ENCODE measurements around the gene AQP5. TPM values are rescaled to one million over a fixed set of nuclear protein-coding genes. Genes with fewer than 3 reads are reported as not detected.
A peak's percentile ranks its signal among the peaks of the same experiment; 100 is the strongest.

AQP5 gene
- total RNA-seq, 4 donors from 2014 or later, result not detected

DNA sequence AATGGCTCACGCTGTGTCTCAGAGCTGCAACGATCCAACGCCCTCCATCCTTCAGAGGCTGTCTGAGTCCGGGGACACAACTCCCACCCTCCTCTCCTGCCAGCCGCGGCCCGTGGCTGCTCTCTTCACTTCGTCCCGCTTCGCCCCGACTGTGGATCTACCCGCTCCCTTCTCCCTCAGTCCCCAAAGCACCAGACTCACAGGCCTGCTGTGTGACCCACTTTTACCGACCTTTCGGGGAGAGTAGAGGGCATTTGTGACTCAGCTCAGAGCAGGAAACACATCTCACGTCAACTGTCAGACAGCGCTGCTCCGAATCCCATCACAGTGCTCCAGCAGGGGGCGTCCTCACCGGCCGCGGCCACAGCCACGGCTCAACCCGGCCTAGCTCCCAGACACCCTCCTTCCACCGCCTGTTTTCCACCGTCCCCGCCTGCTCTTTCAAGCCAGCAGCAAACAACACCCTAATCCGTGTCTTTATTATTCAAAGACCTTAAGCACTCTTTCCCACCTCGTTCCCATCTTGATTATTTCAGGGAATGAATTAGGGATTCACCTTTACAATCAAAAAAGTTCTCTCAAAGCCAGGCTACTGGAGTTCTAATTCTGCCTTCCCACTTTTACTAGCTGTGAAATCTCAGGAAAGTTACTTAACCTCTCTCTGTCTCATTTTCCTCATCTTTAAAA lies 16.1 kb upstream of the AQP5 start:
- peak; percentile 97 for ATAC-seq (ENCODE audit: low FRiP score)
- TF ChIP-seq, protein P1, sequence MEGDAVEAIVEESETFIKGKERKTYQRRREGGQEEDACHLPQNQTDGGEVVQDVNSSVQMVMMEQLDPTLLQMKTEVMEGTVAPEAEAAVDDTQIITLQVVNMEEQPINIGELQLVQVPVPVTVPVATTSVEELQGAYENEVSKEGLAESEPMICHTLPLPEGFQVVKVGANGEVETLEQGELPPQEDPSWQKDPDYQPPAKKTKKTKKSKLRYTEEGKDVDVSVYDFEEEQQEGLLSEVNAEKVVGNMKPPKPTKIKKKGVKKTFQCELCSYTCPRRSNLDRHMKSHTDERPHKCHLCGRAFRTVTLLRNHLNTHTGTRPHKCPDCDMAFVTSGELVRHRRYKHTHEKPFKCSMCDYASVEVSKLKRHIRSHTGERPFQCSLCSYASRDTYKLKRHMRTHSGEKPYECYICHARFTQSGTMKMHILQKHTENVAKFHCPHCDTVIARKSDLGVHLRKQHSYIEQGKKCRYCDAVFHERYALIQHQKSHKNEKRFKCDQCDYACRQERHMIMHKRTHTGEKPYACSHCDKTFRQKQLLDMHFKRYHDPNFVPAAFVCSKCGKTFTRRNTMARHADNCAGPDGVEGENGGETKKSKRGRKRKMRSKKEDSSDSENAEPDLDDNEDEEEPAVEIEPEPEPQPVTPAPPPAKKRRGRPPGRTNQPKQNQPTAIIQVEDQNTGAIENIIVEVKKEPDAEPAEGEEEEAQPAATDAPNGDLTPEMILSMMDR (IDR thresholded peaks at IDR 0.05), result peak in 2 of 3 donors; percentile 17 to 67
- DNase-seq (ENCODE audit: low spot score), result peak; percentile 78

GRCh38 chr12:49946086-49946485 lies 15.6 kb upstream of the AQP5 start:
- ATAC-seq (ENCODE audit: low FRiP score), result no peak

DNA sequence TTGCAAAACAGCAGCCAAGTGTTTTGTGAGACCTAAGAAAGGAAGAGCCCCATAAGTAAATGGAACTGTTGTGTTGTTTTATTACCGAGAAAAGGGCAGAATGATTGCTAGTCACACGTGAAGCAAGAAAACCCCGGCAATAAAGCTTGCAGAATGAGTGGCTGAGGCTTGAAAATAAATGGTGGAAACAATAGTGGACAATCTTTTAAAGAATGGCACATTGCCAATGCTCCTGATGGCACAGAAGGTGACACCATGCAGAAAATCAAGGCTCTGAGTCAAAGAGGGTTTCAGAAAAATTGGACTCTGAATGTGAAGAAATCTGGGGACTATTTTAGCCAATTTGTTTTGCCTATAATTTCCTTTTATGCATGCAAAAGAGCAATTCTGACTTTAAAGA lies 15.2 kb upstream of the AQP5 start:
- TF ChIP-seq, protein P1 (IDR thresholded peaks at IDR 0.05), result no peak
- ATAC-seq (ENCODE audit: low FRiP score) (no peak), DNase-seq (ENCODE audit: low spot score) (no peak)

More at GRCh38 chr12:49946086-49946485, 15.6 kb upstream of the AQP5 start:
- TF ChIP-seq, protein P1 (IDR thresholded peaks at IDR 0.05), result no peak
- no peak for DNase-seq (ENCODE audit: low spot score)

- ATAC-seq (ENCODE audit: low FRiP score), result no peak
- no peak for DNase-seq (ENCODE audit: low spot score)
- TF ChIP-seq, protein P1 (IDR thresholded peaks at IDR 0.05), result no peak
These were observed 14.0 kb upstream of the AQP5 start for GRCh38 chr12:49947593-49948226.

GRCh38 chr12:49948866-49949845 lies 12.5 kb upstream of the AQP5 start:
- TF ChIP-seq, protein P1 (IDR thresholded peaks at IDR 0.05), result no peak
- ATAC-seq (ENCODE audit: low FRiP score), result no peak
- DNase-seq (ENCODE audit: low spot score), result no peak

DNA sequence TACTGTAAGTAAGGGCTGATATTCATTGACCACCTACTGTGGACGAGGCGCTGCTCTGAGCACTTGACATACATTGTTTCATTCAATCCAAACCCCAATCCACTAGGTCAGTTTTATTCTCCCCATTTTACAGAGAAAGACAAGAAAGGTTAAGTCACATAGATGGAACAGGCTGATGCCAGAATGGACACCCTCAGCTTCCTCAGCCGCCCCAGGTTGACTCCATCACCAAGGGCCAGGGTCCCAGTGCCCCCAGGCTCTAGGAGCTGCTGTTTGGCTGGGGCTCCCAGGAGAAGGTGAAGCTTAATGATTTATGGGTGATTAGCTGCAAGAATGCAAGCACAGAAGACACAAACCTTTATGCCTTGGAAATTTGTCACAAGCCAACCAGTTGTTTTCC lies 11.8 kb upstream of the AQP5 start:
- ATAC-seq (ENCODE audit: low FRiP score) (no peak), DNase-seq (ENCODE audit: low spot score) (no peak)
- TF ChIP-seq, protein P1 (IDR thresholded peaks at IDR 0.05), result no peak
